ENCODE results near the gene SNRPD2.

DNA sequence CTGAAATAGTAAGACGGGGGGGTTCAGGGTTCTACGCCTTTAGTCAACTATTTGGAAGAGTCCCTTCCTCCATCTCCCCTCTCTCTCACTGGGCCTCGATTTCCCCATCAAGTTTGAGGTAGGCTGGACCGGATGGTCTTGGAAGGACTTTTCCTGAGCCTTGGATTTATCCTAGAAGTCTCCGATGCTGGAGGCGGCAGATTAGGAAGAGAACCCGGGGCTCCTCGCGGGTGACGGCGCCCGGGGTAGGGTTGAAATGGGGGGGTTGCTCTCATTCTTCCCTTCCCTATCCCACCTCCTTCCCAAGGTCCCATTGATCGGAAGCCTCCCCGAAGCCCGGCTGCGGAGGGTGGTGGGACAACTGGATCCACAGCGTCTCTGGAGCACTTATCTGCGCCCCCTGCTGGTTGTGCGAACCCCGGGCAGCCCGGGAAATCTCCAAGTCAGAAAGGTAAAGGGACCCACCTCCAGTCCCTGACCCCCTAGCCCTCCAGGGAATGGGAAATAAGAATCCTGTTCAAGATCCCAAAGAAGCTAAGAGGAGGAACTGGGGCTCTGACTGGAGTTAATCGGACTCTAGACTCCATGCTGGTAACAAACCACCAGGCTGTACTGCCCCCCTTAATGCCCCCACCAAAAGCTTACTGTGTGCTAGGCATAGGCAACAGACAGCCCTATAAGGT is 1.5 kb upstream of the SNRPD2 start:
- TF ChIP-seq, protein P1, sequence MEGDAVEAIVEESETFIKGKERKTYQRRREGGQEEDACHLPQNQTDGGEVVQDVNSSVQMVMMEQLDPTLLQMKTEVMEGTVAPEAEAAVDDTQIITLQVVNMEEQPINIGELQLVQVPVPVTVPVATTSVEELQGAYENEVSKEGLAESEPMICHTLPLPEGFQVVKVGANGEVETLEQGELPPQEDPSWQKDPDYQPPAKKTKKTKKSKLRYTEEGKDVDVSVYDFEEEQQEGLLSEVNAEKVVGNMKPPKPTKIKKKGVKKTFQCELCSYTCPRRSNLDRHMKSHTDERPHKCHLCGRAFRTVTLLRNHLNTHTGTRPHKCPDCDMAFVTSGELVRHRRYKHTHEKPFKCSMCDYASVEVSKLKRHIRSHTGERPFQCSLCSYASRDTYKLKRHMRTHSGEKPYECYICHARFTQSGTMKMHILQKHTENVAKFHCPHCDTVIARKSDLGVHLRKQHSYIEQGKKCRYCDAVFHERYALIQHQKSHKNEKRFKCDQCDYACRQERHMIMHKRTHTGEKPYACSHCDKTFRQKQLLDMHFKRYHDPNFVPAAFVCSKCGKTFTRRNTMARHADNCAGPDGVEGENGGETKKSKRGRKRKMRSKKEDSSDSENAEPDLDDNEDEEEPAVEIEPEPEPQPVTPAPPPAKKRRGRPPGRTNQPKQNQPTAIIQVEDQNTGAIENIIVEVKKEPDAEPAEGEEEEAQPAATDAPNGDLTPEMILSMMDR (IDR thresholded peaks at IDR 0.05) = peak; percentile 67 to 88 (median 84)
- TF ChIP-seq POLR2A (IDR thresholded peaks at IDR 0.05) = no peak
